BE2C (cell line): ENCODE results near the gene MEAK7.

Experiments
- DNase-seq: peaks from one replicate; pipeline ENCODE4 v3.0.0-alpha.2; 2020
- H3K27me3 ChIP-seq: fragments of 250-450 bp; sonication (Bioruptor Pico); 2 replicates; pipeline ENCODE4 v1.5.1; 2020; ENCODE audit warnings: mild to moderate bottlenecking
- H3K36me3 ChIP-seq: fragments of 250-450 bp; sonication (Bioruptor Pico); 2 replicates; pipeline ENCODE4 v1.5.1; 2020; ENCODE audit warnings: mild to moderate bottlenecking
- H3K4me1 ChIP-seq: fragments of 250-450 bp; sonication (Bioruptor Pico); 2 replicates; pipeline ENCODE4 v1.5.1; 2020
- H3K4me3 ChIP-seq: 2 replicates; pipeline ENCODE4 v1.5.1; 2011; ENCODE audit warnings: low read depth, low read length
- H3K9me3 ChIP-seq: fragments of 250-450 bp; sonication (Bioruptor Pico); 2 replicates; pipeline ENCODE4 v1.5.1; 2020
- CTCF ChIP-seq: IDR thresholded peaks from 2 replicates; pipeline ENCODE4 v1.5.1; 2012; ENCODE audit warnings: mild to moderate bottlenecking, low read depth, low read length

Gene MEAK7

GRCh38 chr16:84483882-84484565 lies 20.4 kb downstream of the MEAK7 start:
- no peak for DNase-seq
- no peaks in the 10 kb centered on the region for H3K27me3 ChIP-seq
- H3K36me3 ChIP-seq = no peaks in the 10 kb centered on the region
- no peaks in the 10 kb centered on the region for H3K4me1 ChIP-seq
- no peak for TF ChIP-seq CTCF
- no peaks in the 10 kb centered on the region for H3K9me3 ChIP-seq
- H3K4me3 ChIP-seq = no peak overlapping the region

- no peak overlapping the region for H3K4me3 ChIP-seq
- H3K9me3 ChIP-seq = no peaks in the 10 kb centered on the region
- DNase-seq = no peak
- H3K27me3 ChIP-seq = no peaks in the 10 kb centered on the region
- H3K36me3 ChIP-seq = no peaks in the 10 kb centered on the region
- no peak for TF ChIP-seq CTCF
- H3K4me1 ChIP-seq = no peaks in the 10 kb centered on the region
Observed at GRCh38 chr16:84482951-84483881, 21.2 kb downstream of the MEAK7 start.

GRCh38 chr16:84482001-84482891 lies 22.2 kb downstream of the MEAK7 start:
- no peak overlapping the region for H3K4me3 ChIP-seq
- no peak for DNase-seq

GRCh38 chr16:84481051-84481735 lies 23.3 kb downstream of the MEAK7 start:
- DNase-seq = no peak
- H3K4me1 ChIP-seq = no peaks in the 10 kb centered on the region
- no peak for TF ChIP-seq CTCF
- no peaks in the 10 kb centered on the region for H3K9me3 ChIP-seq
- H3K36me3 ChIP-seq = no peaks in the 10 kb centered on the region
- H3K4me3 ChIP-seq = no peak overlapping the region
- no peaks in the 10 kb centered on the region for H3K27me3 ChIP-seq

More at GRCh38 chr16:84482001-84482891, 22.2 kb downstream of the MEAK7 start:
- TF ChIP-seq CTCF = no peak
- Histone ChIP-seq H3K36me3 (no peaks in the 10 kb centered on the region), H3K4me1 (no peaks in the 10 kb centered on the region), H3K27me3 (no peaks in the 10 kb centered on the region), H3K9me3 (no peaks in the 10 kb centered on the region)

- Histone ChIP-seq H3K4me3 (no peak overlapping the region), H3K9me3 (0 out of 2 replicates have a peak, but pooled peaks cover 4% of the 10 kb centered on the region), H3K27me3 (no peaks in the 10 kb centered on the region), H3K36me3 (no peaks in the 10 kb centered on the region), H3K4me1 (no peaks in the 10 kb centered on the region)
- no peak for TF ChIP-seq CTCF
- DNase-seq = no peak
Observed at GRCh38 chr16:84479716-84480450, 24.6 kb downstream of the MEAK7 start.
